ENCODE results near the gene GPR151.

GPR151 gene

DNA sequence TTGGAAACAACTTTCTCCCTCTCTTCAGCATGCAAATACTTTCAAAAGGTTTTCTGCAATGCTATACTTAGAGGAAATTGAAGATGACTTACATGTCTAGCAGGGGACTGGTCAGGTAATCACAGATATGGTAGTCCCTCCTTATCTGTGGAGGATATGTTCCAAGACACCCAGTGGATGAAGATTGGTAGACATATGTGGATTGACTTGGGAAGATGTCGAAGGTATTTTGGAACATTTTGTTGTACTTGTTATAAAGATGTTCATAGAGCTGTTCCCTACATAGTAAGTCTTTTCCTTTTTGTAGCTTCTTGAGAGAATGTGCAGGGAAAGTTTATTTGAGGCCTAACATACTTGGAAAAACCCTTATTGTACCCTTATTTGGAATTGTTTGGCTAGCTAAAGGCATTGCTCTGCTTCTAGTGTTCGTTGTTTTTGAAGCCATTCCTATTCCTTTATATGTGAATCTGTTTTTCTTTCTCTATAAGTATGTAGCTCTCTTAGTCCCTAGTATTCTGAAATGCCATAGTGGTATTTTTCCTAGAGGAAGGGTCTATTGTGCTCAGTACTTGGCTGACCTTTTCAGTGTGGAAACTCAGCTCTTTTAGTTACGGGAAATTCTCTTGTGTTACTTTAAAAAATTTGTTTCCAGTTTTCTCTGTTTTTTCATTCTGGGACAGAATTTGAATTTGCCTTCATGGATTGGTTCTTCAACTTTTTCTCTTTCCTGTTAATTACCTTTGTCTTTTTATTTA lies 25.7 kb downstream of the GPR151 start:
- H3K9me2 ChIP-seq (replicated peaks; ENCODE audit: control insufficient read depth, low read length): no peaks in the 10 kb centered on the region
- H3F3A ChIP-seq (ENCODE audit: control insufficient read depth, insufficient read depth): peaks cover under 1% of the 10 kb centered on the region; the same call in 1 of the 2 replicates
- no peak overlapping the region for H3K27ac ChIP-seq (ENCODE audit: low read depth, low read length)
- no peak for TF ChIP-seq EZH2phosphoT487 (IDR thresholded peaks at IDR 0.05; ENCODE audit: borderline replicate concordance, low read length)
- TF ChIP-seq, protein P1, sequence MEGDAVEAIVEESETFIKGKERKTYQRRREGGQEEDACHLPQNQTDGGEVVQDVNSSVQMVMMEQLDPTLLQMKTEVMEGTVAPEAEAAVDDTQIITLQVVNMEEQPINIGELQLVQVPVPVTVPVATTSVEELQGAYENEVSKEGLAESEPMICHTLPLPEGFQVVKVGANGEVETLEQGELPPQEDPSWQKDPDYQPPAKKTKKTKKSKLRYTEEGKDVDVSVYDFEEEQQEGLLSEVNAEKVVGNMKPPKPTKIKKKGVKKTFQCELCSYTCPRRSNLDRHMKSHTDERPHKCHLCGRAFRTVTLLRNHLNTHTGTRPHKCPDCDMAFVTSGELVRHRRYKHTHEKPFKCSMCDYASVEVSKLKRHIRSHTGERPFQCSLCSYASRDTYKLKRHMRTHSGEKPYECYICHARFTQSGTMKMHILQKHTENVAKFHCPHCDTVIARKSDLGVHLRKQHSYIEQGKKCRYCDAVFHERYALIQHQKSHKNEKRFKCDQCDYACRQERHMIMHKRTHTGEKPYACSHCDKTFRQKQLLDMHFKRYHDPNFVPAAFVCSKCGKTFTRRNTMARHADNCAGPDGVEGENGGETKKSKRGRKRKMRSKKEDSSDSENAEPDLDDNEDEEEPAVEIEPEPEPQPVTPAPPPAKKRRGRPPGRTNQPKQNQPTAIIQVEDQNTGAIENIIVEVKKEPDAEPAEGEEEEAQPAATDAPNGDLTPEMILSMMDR (IDR thresholded peaks at IDR 0.05; ENCODE audit: low read depth, low read length, poor library complexity, severe bottlenecking): no peak
- H3K9me3 ChIP-seq (ENCODE audit: control insufficient read depth, insufficient read depth, low read length): no peaks in the 10 kb centered on the region
- H3K36me3 ChIP-seq (ENCODE audit: control insufficient read depth, low read length): peaks cover 84% of the 10 kb centered on the region
- H3K4me1 ChIP-seq (ENCODE audit: control insufficient read depth, low read length): no peaks in the 10 kb centered on the region
- peaks cover 6% of the 10 kb centered on the region for H3K79me2 ChIP-seq (ENCODE audit: control insufficient read depth, low read length)
- no peak overlapping the region for H3K4me3 ChIP-seq (ENCODE audit: low read length)
- 0 out of 2 replicates have a peak, but pooled peaks cover 5% of the 10 kb centered on the region for H4K20me1 ChIP-seq (ENCODE audit: control insufficient read depth, insufficient read depth, low read depth, low read length)
- H3K4me2 ChIP-seq (ENCODE audit: low read length): no peak overlapping the region
- no peaks in the 10 kb centered on the region for H3K27me3 ChIP-seq (ENCODE audit: control insufficient read depth, low read length)

DNA sequence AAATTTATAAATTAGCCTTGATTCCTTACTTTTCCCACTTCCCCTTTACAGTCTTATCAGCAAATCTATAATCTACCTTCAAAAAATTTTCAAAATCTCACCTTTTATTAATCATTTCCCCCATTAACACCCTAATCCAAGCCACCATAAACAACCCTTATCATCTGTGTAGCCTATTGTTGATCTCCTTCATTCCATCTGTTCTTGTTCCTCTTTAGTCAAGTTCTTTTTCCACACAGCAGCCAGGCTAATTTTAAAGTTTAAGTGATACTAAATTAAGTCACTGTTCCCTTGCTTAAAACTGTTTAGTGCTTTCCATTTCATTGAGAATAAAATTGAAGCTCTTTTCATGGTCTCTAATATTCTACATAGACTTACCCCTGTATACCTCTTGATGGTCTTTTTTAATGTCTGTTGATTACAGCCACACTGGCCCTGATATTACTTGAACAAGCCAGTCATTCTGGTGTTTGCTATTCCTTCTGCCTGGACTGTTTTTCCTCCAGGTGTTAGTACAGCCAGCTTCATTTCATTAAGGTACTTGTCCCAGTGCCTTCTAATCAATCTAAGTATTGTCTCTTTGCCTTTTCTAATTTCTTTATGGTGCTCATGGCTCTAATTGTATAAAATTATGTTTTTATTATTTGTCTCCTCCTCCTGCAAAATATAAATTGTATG lies 31.1 kb downstream of the GPR151 start:
- H3F3A ChIP-seq (ENCODE audit: control insufficient read depth, insufficient read depth): no peaks in the 10 kb centered on the region
- no peaks in the 10 kb centered on the region for H3K9me3 ChIP-seq (ENCODE audit: control insufficient read depth, insufficient read depth, low read length)
- no peak overlapping the region for H3K4me3 ChIP-seq (ENCODE audit: low read length)
- H3K79me2 ChIP-seq (ENCODE audit: control insufficient read depth, low read length): no peaks in the 10 kb centered on the region
- H3K4me2 ChIP-seq (ENCODE audit: low read length): no peak overlapping the region
- H3K27me3 ChIP-seq (ENCODE audit: control insufficient read depth, low read length): no peaks in the 10 kb centered on the region
- H3K27ac ChIP-seq (ENCODE audit: low read depth, low read length): no peak overlapping the region
- H3K9me2 ChIP-seq (replicated peaks; ENCODE audit: control insufficient read depth, low read length): no peaks in the 10 kb centered on the region
- peaks cover 94% of the 10 kb centered on the region for H3K36me3 ChIP-seq (ENCODE audit: control insufficient read depth, low read length)
- no peaks in the 10 kb centered on the region for H4K20me1 ChIP-seq (ENCODE audit: control insufficient read depth, insufficient read depth, low read depth, low read length)
- H3K4me1 ChIP-seq (ENCODE audit: control insufficient read depth, low read length): no peaks in the 10 kb centered on the region
- TF ChIP-seq, protein P1 (IDR thresholded peaks at IDR 0.05; ENCODE audit: low read depth, low read length, poor library complexity, severe bottlenecking): no peak
- TF ChIP-seq EZH2phosphoT487 (IDR thresholded peaks at IDR 0.05; ENCODE audit: borderline replicate concordance, low read length): no peak

DNA sequence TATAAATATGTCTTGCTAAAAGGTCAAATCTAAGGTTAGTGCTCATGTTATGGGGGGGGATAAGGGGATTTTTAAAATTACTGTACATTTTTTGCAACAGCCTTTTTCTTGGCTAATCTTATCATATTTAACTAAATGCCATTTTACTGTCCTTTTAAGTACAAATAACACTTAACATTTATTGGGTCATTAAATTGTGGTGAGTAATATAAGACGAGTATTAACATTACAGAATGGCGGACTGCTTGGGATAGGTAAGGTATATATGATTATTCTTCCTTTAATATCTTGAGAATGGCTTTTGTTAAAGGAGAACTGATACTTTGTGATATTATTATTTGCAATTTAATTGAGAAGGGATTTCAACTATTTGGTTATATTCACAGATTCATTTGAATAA lies 33.2 kb downstream of the GPR151 start:
- H3K4me2 ChIP-seq (ENCODE audit: low read length): no peak overlapping the region
- no peaks in the 10 kb centered on the region for H3K9me2 ChIP-seq (replicated peaks; ENCODE audit: control insufficient read depth, low read length)
- H3K9me3 ChIP-seq (ENCODE audit: control insufficient read depth, insufficient read depth, low read length): no peaks in the 10 kb centered on the region
- TF ChIP-seq, protein P1 (IDR thresholded peaks at IDR 0.05; ENCODE audit: low read depth, low read length, poor library complexity, severe bottlenecking): no peak
- no peak for TF ChIP-seq EZH2phosphoT487 (IDR thresholded peaks at IDR 0.05; ENCODE audit: borderline replicate concordance, low read length)
- peaks cover 93% of the 10 kb centered on the region for H3K36me3 ChIP-seq (ENCODE audit: control insufficient read depth, low read length)
- H3K27ac ChIP-seq (ENCODE audit: low read depth, low read length): no peak overlapping the region
- H3K79me2 ChIP-seq (ENCODE audit: control insufficient read depth, low read length): no peaks in the 10 kb centered on the region
- no peaks in the 10 kb centered on the region for H3F3A ChIP-seq (ENCODE audit: control insufficient read depth, insufficient read depth)
- H3K4me1 ChIP-seq (ENCODE audit: control insufficient read depth, low read length): no peaks in the 10 kb centered on the region
- H4K20me1 ChIP-seq (ENCODE audit: control insufficient read depth, insufficient read depth, low read depth, low read length): no peaks in the 10 kb centered on the region
- no peaks in the 10 kb centered on the region for H3K27me3 ChIP-seq (ENCODE audit: control insufficient read depth, low read length)
- H3K4me3 ChIP-seq (ENCODE audit: low read length): no peak overlapping the region

Data from DOHH2 (cell line).